Stromal cell of bone marrow (primary cell): ENCODE results near the gene HIRA.
"Not testable (repeated sequence)": the region's sequence is repeated elsewhere in the genome, so short reads cannot be mapped to it uniquely, and the experiment has no call there.

Source experiments
- DNase-seq: peaks from one replicate; pipeline ENCODE4 v3.0.0-alpha.2; 2012; ENCODE audit warnings: low read depth

The HIRA gene

DNA sequence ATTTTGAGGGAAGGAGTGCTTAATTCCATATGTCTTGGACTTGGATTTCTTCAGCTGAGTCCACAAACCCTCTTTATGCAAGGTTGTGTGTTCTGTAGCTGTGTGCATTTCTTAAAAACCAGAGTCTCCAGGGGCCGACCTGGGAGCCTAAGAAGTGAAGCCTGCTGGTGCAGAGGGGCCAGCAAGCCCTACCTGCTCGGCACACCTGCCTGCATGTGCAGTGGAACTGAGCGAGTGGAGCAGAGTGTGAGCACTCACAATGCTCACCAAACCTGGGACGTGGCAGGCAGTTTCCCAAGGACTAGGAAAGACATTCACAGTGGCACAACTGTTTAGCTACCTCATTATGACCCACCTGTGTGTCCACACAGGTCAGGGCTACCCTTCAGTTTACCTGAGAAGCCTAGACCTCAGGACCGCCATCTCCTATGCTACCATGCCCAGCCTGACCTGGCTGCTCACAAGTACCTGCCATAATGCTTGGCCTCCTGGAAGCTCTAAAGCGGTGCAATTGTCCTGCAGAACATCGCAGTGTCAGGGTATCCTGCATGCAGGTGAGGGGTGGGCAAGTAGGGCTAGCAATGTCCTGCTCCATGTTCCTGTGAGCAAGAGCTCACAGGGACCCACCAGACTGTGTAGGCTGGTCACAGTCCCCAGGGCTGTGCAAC lies 12.1 kb upstream of the HIRA start:
- DNase-seq = no peak

GRCh38 chr22:19442166-19442565 lies 10.6 kb upstream of the HIRA start:
- DNase-seq = no peak

DNA sequence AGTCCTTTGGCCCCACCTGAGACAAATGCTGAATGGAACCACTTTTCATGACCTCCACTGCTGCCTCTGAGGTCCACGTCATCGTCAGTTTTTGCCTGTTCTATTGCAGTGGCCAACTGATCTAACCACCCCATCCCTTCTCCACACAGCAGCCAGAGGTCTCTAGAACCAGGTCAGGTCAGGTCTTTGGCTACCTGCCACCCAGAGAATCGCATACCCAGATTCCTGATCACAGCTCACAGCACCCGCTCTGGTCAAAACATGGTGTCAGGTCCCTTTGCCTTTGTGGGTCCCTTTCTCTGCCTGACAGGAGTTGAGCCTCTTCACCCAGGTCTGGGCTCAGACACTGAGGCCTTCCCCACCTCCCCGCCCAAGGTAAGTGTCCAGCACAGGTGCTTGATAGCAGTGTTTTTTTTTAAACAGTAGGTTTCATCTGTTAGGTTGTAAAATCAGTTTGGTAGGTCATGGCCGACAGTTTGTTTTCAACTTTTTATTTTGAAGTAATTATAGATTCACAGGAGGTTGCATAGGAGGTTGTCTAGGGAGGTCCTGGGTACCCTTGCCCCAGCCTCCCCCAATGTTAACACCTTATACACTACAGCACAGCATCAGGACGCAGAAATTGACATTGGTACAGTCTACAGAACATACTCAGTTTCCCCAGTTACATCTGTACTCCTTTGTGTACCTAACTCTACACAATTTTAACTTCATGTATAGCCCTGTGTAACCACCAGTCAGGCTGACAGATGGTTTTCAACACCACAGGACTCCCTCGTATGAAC lies 9.1 kb upstream of the HIRA start:
- DNase-seq = no peak

DNA sequence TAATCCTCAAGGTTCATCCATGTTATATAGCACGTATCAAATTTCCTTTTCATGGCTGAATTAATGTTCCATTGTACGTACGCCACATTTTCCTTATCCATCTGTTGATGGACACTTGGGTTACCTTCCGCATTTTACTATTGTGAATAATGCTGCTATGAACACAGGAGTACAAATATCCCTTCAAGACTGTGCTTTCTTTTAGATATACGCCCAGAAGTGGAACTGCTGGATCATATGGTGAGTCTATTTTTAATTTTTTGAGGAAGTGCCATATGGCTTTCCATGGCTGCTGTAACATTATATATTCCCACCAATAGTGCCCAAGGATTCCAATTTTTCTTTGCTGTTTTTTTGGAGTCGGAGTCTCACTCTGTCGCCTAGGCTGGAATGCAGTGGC lies 6.8 kb upstream of the HIRA start:
- no peak for DNase-seq

DNA sequence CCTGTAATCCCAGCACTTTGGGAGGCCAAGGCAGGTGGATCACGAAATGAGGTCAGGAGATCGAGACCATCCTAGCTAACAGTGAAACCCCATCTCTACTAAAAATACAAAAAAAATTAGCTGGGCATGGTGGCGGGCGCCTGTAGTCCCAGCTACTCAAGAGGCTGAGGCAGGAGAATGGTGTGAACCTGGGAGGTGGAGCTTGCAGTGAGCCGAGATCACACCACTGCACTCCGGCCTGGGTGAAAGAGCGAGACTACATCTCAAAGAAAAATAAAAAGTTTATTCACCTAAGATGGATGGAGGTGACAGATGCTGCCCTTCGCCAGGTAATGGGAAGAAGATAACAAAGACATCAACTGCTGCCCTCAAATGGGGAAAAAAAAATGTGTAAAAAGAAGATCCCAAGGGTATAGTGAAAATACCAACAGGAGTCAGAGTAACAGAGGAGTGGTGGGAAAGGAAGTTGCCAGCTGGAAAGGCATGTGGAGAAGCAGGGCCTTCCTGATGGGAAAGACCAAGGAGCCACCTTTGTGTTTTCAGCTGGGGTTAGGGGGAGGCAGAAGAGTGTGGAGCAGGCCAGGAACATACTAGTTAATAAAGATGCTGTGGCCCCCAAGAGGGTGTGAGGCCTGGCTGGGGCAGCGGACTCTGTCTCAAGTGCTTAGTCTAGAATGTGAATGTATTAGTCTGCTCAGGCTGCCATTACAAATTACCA lies 5.1 kb upstream of the HIRA start:
- DNase-seq = not testable (repeated sequence)

GRCh38 chr22:19434829-19435580 lies 3.5 kb upstream of the HIRA start:
- no peak for DNase-seq

DNA sequence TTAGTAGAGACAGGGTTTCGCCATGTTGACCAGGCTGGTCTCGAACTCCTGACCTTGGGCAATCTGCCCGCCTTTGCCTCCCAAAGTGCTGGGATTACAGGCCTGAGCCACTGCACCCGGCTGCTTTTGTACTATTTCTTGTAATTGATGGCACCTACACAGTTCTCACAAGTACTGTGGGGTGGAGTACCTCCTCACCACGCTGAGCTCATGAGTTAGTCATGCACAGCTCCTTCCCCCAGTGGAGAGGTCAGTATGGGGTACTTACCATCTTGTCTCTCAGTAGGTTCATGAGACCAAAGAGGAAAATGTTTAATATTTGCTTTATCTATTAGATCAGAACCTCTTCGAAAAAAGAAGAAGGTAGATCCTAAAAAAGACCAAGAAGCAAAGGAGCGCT lies 2.9 kb upstream of the HIRA start:
- DNase-seq = no peak

GRCh38 chr22:19432133-19432851 lies 759 bp upstream of the HIRA start, which contains the start of gene MRPL40:
Gene MRPL40, plus strand, starts transcription at chr22:19432545. Its CDS starts 10 bp downstream, at chr22:19432555.
- peak; percentile 90 for DNase-seq

DNA sequence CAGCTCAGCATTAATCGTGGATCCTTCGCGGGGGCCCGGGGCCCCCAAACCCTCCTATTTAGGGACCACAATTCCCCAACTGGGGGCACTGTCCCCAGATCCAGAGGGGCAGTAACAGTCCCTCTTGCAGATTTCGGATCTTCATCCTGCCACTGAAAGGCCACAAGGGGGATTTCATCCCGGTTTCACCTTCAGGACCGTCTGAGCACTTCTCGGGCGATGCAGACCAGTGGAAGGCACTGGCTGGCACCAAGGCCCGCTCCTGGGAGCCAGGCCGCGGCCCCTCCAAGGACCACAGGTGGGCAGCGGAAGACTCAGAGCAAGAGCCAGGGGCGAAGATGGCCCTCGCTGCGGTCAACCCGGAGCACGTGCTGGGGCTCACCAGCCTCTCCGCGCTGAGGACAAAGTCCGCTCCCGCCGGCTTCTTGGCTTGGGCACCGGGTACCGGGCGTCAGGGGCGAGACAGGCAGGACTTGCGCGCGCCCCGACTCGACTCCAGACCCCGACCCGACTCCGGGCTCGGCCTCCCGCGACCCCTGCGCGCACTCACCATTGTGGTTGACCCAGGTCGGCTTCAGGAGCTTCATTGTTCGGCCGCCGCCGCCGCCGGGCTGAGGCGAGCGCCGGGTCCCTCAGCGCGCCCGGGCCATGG lies 517 bp downstream of the HIRA start:
- DNase-seq = no peak

DNA sequence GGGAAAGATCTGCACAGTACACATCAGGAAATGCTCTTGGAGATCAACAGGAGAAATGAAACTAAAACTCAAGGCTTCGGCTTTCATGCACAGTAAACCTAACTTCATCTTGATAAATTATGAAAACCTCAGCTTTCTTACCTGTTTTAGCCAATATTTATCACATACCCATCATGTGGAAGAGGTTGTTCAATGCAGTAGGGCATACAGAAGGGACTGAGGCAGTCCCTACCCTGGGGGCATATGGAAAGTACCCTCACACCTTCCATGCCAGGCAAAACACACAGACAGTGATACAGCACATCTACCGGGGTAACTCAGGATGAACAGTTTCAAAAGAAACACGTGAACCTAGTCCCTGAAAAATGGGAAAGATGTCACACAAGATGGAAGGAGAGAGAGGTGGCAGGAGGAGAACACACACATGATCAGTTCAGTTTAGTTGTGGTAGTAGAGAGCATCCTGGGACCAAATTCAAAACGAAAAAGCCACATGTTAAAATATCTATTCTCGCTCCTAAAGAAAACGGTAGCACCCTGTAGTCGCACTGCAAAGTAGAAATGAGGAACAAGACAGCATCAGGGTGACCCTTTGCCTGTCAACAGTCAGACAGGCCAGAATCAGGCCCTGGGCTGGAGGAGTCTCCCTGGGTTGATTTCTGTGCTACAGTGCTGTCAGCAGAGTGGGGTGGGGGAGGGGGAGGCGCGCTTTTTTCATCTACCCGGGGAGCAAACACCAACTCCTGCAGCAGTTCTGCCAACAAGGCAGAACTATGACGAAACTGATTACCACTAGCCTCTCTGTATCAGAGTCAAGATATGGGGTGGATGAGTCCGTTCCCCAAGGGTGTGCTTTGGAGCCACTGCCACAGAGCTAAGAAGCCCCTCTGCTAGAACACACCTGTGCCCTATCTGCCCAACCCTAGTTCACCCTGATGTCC lies 1.3 kb downstream of the HIRA start:
- peak; percentile 49 for DNase-seq

- DNase-seq = no peak
Measured at GRCh38 chr22:19424186-19424500, 7.4 kb downstream of the HIRA start.

- DNase-seq = no peak
Measured at GRCh38 chr22:19422440-19423301, 8.9 kb downstream of the HIRA start.

DNA sequence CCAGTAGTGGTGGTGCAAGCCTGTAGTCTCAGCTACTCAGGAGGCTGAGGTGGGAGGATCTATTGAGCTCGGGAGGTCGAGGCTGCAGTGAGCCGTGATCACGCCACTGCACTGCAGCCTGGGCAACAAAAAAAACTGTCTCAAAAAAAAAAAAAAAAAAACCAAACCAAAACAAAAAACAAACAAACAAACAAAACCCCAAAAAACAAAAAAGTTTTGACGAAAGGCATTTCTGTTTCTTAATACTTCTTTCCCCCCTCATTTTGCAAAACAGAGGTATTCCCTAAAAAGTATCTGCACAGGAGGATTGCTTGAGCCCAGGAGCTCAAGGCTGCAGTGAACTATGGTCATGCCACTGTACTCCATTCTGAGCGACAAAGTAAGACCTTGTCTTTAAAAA lies 11.2 kb downstream of the HIRA start:
- no peak for DNase-seq

GRCh38 chr22:19419464-19420178 lies 11.9 kb downstream of the HIRA start:
- no peak for DNase-seq

DNA sequence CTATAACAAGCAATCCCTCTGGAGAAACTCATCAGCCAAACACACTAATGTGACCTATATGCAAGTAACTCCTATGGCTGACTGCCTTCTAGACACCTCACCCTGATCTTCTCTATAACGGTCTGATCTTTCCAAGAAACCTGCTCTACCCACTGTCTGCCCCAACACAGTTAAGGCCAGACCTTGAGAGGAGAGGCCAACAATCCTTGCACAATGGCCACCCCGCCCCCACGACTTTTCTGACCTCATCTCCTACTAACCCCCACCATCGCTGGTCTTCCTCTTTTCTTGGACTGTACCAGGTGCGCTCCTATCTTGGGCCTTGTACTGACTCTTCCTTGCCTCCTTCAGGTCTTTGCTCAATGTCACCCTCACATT lies 12.5 kb downstream of the HIRA start:
- no peak for DNase-seq

DNA sequence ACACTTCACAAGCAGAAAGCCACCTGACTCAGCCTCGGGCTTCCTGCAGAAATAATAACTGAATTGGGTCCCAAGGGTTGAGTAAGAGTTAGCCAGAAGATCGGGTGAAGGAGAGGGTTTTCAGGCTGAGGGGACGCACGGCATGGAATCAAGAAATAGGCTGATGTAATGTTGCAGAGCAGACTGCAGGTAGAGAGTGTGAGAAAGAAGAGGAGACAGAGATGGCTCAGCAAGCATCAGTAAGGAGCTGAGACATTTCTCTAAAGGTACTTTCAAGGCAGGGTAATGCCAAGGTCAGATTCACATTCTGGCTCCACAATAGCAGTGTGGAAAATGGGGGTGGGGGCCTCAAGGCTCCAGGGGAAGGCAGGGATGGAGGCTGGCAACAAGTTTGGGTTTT lies 18.6 kb downstream of the HIRA start:
- no peak for DNase-seq

DNA sequence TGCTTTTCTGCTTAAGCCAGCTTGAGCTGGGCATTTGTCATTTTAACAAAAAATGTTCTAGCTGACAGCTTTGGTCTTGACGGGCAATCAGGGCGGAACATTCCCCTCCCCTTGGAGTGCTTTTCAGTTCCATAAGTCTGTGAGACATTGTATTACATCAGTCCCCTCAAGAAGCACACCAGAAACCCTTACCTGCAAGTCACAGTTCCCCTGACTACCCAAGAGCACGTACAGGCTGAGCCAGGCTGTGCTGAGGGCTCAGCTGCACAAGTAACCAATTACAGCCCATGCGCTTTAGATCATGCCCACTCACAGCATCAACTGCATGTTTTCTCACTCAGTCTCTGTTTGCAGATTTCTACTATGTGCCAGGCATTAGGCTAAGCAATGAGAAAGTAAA lies 19.1 kb downstream of the HIRA start:
- no peak for DNase-seq

- DNase-seq = no peak
Measured at GRCh38 chr22:19411690-19412045, 19.9 kb downstream of the HIRA start.
